Vagina (tissue), 2 donors: ENCODE results near the gene GRHPR. TPM values are rescaled to one million over a fixed set of nuclear protein-coding genes. Genes with fewer than 3 reads are reported as not detected.

Source experiments
- DNase-seq, 2 donors: peaks; one replicate each; pipeline ENCODE4 v3.0.0-alpha.2; 2017; ENCODE audit errors: extremely low spot score in 2 of 2
- H3K27ac ChIP-seq: fragments of 200-600 bp; sonication (generic); one replicate; pipeline ENCODE4 v1.5.1; 2019
- H3K27me3 ChIP-seq: fragments of 200-600 bp; sonication (generic); one replicate; pipeline ENCODE4 v1.5.1; 2019
- H3K36me3 ChIP-seq, 2 donors: fragments of 200-600 bp; sonication (generic); one replicate each; pipeline ENCODE4 v1.5.1; 2017 to 2019
- H3K4me1 ChIP-seq: fragments of 200-600 bp; sonication (generic); one replicate; pipeline ENCODE4 v1.5.1; 2019
- H3K4me3 ChIP-seq, 2 donors: fragments of 200-600 bp; sonication (generic); 1 replicate in 1 of 2; 2 replicates in 1 of 2; pipeline ENCODE4 v1.5.1; 2016 to 2019
- H3K9me3 ChIP-seq: fragments of 200-600 bp; sonication (generic); one replicate; pipeline ENCODE4 v1.5.1; 2019
- POLR2A ChIP-seq, 2 donors: fragments of 450-650 bp; IDR thresholded peaks; one replicate each; pipeline ENCODE4 v1.6.1; 2017; ENCODE audit warnings: antibody characterized with exemption in 2 of 2, mild to moderate bottlenecking in 2 of 2, moderate library complexity in 2 of 2
- POLR2AphosphoS5 ChIP-seq, 2 donors: sonication (generic); formaldehyde crosslinking; IDR thresholded peaks; one replicate each; pipeline ENCODE4 v1.9.0; 2017; ENCODE audit warnings: antibody characterized with exemption in 2 of 2, mild to moderate bottlenecking in 2 of 2, low read depth in 1 of 2; ENCODE audit not compliant: insufficient read depth in 1 of 2
- intact Hi-C: fragments of 100-400 bp; cut with DNase I; formaldehyde crosslinking; loops from one replicate; pipeline ENCODE4 v1.15.1; 2023
- total RNA-seq: library from RNA; depleted of rRNA; stranded (reverse); fragments of >200 nt; gene quantifications from one replicate; pipeline ENCODE4 v1.2.3, GENCODE V29; 2016
- TF ChIP-seq, protein P1 (sequence below), 3 experiments: fragments of 450-650 bp in 2 of 3; fragments of 200-600 bp in 1 of 3; sonication (generic) in 1 of 3; IDR thresholded peaks; one replicate each; pipeline ENCODE4 v1.5.1; 2017 to 2019; ENCODE audit warnings: antibody characterized with exemption in 3 of 3, mild to moderate bottlenecking in 2 of 3, moderate library complexity in 2 of 3

Gene GRHPR
- total RNA-seq, 1 donor from 2014 or later: 134 TPM

DNA sequence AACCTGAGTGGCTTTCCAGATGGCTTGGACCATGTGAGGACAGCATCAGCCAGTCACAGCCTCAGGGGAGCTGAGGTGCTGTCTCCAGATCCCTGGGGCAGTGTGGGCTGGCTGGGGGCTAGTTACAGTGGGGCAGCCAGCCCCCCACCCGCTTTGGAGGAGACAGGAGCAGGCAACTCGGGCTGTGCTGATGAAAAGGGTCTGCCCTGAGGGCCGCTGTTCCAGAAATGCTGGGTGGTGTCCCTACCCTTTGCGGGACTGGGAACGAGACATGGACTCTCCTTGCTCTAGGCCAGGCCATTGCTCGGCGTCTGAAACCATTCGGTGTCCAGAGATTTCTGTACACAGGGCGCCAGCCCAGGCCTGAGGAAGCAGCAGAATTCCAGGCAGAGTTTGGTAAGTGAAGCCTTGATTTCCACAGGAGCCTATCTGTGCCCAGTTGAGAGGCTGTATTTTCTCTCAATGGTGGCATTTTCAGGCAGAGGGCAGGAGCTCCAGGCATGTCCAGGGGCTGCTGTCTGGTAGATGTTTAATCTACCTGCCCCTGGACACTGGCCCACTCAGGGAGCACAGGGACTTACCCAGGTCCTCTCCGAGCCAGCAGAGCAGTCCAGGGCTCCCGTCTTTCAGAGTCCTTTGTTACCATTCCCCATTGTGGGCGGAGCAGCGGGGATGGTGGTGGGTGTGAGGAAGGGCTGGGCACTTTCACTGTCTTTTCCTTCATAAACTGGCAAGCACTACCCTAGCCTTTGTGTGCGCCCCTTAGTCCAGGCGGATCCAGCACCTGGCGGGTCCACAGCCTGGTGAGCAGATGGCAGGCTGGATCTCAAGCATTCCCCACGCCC, 7.2 kb downstream of the GRHPR start:
- Histone ChIP-seq H3K4me1 (peaks cover 26% of the 10 kb centered on the region), H3K36me3 (peaks cover 0 to 49% of the 10 kb centered on the region in 2 donors), H3K4me3 (no peak overlapping the region), H3K27me3 (no peaks in the 10 kb centered on the region), H3K27ac (no peak overlapping the region), H3K9me3 (no peaks in the 10 kb centered on the region)
- TF ChIP-seq POLR2AphosphoS5 (IDR thresholded peaks at IDR 0.05; ENCODE audit: insufficient read depth in 1 of 2, low read depth in 1 of 2) (no peak), POLR2A (IDR thresholded peaks at IDR 0.05) (no peak)
- TF ChIP-seq, protein P1, sequence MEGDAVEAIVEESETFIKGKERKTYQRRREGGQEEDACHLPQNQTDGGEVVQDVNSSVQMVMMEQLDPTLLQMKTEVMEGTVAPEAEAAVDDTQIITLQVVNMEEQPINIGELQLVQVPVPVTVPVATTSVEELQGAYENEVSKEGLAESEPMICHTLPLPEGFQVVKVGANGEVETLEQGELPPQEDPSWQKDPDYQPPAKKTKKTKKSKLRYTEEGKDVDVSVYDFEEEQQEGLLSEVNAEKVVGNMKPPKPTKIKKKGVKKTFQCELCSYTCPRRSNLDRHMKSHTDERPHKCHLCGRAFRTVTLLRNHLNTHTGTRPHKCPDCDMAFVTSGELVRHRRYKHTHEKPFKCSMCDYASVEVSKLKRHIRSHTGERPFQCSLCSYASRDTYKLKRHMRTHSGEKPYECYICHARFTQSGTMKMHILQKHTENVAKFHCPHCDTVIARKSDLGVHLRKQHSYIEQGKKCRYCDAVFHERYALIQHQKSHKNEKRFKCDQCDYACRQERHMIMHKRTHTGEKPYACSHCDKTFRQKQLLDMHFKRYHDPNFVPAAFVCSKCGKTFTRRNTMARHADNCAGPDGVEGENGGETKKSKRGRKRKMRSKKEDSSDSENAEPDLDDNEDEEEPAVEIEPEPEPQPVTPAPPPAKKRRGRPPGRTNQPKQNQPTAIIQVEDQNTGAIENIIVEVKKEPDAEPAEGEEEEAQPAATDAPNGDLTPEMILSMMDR (IDR thresholded peaks at IDR 0.05): no peak
- intact Hi-C loops: no loop called here
- no peak for DNase-seq

DNA sequence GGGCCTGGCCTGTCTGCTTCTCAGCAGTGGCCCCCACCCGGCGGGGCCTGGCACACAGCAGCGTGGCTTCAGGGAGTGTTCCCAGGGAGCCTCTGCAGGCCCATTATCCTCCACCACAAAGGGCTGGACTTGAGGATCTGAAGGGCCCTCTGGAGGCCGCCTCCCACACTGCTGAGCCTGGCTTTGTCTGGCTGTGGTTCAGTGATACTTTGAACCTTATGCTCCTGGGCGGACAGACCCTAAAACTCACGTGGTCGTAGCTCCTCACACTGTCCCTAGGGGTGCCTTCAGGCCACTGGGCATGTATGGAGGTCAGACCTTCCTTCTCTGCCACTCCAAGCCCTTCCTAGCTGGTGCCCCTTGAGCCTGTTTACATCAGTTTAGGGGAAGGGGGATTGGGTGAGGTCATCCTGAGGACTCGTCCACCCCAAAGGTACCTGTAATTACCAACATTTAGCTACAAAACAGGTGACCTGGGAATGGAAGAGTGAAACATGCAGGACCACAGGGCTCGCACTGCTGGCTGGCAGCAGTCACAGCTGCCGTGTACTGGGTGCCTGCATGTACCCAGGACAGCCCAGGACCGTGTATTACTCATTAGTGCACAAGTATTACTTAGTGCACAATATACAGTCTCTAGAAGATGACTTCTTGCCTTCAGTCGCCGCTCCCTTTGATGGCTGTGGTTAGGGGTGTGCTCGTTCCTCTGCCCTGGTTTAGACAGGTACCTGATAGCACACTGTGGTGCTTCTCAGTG, 8.5 kb downstream of the GRHPR start:
- DNase-seq: no peak
- TF ChIP-seq POLR2AphosphoS5 (IDR thresholded peaks at IDR 0.05; ENCODE audit: insufficient read depth in 1 of 2, low read depth in 1 of 2): no peak
- TF ChIP-seq, protein P1 (IDR thresholded peaks at IDR 0.05): no peak
- no peak for TF ChIP-seq POLR2A (IDR thresholded peaks at IDR 0.05)
- Histone ChIP-seq H3K4me3 (no peak overlapping the region), H3K9me3 (no peaks in the 10 kb centered on the region), H3K36me3 (peaks cover 0 to 54% of the 10 kb centered on the region in 2 donors), H3K4me1 (peaks cover 17% of the 10 kb centered on the region), H3K27me3 (no peaks in the 10 kb centered on the region), H3K27ac (no peak overlapping the region)
- intact Hi-C loops: no loop called here

DNA sequence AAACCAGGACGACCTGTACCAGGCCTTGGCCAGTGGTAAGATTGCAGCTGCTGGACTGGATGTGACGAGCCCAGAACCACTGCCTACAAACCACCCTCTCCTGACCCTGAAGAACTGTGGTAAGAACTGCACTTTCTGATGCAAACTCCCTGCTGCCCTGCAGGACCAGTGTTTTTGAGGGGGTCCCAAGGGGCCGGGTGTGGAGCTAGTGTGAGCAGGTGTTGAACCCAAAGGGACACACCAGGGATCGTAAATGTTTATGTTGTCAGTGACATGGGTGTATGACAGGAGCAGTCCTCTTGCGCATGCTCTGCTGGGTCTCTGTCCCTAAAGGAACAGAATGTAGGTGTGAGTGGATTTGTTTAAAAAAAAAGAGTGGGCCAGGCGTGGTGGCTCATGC, 9.5 kb downstream of the GRHPR start:
- TF ChIP-seq POLR2A (IDR thresholded peaks at IDR 0.05) (no peak), POLR2AphosphoS5 (IDR thresholded peaks at IDR 0.05; ENCODE audit: insufficient read depth in 1 of 2, low read depth in 1 of 2) (no peak)
- TF ChIP-seq, protein P1 (IDR thresholded peaks at IDR 0.05): no peak
- Histone ChIP-seq H3K27me3 (no peaks in the 10 kb centered on the region), H3K36me3 (peaks cover 0 to 56% of the 10 kb centered on the region in 2 donors), H3K9me3 (no peaks in the 10 kb centered on the region), H3K4me3 (no peak overlapping the region), H3K4me1 (peaks cover 17% of the 10 kb centered on the region), H3K27ac (no peak overlapping the region)
- DNase-seq: no peak
- intact Hi-C loops: no loop called here

DNA sequence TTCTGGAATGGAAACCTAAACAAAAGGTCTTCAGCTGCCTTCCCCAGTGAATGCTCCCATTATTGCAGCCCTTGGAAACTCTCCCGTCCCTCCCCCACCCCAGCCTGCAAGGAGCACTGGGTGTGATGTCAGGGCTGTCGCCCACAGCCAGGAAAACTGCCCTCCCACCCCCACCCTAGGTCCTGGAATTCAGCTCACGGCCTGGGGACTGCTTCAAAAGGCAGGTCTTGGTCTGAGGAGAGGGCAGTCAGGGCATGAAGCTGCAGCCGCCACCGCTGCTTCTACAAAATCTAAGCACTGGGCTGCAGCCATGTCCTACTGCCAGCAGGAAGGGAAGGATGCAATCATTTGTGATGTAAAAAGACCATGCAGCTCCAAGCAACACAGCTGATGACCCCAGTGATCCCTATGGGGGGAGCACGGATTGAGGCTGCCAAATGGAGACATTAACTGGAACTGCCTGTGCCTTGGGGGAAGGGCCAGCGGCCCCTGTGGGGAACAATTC, 11.4 kb downstream of the GRHPR start:
- DNase-seq: no peak
- peaks cover 17% of the 10 kb centered on the region for H3K4me1 ChIP-seq
- H3K36me3 ChIP-seq: peaks cover 0 to 55% of the 10 kb centered on the region in 2 donors
- intact Hi-C loops: no loop called here
- no peaks in the 10 kb centered on the region for H3K9me3 ChIP-seq
- no peaks in the 10 kb centered on the region for H3K27me3 ChIP-seq
- H3K27ac ChIP-seq: no peak overlapping the region
- no peak for TF ChIP-seq POLR2A (IDR thresholded peaks at IDR 0.05)
- TF ChIP-seq POLR2AphosphoS5 (IDR thresholded peaks at IDR 0.05; ENCODE audit: insufficient read depth in 1 of 2, low read depth in 1 of 2): no peak
- TF ChIP-seq, protein P1 (IDR thresholded peaks at IDR 0.05): no peak
- H3K4me3 ChIP-seq: no peak overlapping the region
